ENCODE results near the gene ULK4.
"Not testable (repeated sequence)": the region's sequence is repeated elsewhere in the genome, so short reads cannot be mapped to it uniquely, and the experiment has no call there.

The ULK4 gene

DNA sequence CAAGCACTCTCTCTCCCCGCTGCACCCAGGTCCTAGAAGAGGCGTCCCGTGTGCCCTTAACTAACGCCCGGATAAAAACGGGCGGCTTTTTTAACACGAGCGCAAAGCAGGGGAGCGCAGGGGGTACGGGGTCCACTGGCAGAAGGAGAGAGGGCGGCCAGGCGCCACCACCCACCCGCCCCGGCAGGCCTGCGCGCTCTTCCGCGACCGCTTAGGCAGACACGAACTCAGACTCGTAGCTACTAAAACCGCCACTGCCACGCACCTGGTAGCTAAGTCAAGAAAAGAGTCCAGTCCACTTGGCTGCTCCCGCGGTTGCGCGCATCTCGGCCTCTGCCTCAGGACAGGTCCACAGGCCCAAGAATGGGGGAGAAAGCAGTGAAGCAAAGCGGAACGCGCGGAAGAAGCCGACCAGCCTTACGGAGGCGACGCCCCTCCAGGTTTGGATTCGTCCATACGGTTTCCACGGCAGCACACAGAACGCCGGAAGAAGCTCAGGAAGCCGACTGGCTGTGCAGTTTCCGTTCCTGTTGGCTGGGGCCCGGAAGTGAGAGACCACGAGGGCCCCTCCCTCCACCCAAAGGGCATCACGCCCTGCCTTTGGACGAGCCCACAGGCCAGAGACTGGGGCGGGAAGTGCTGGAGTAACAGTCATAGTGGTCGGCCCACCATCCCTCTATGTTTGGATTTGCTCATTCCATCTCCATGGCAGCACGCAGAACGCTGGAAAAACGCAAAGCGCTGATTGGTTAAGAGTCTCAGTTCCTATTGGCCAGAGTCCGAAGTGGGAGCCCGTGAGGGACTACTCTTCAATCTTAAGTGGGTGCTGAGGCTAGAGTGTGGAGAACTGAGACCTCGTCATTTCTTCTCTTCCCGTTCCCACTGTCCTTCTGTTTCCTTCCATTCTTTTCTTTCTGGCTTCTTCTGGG is at the start of gene ULK4:
Gene ULK4 (minus strand): TSS at position 353 of the 929 bp plus-strand sequence. CDS start 7,344 bp downstream, outside the sequence.
- DNase-seq = peak; percentile 97

DNA sequence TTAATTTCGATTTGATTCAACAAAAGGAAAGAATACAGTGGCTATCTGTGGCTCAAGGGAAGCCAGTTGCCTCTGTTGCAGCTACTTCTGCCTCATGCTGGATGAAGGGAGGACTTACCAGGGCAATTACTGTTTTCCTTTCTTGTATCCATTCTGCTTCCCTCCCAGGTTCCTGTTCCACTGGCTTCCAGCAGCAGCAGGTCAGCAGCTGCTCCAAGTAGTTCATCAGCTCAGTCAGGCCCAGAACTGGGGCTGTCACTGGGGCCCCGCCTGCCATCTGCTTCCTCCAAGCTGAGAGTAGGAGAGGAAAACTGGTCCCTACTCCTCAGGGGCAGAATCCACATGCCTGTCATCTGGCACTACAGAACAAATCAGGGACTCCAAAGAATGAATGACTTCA is 48.6 kb upstream of the ULK4 start:
- no peak for DNase-seq

DNA sequence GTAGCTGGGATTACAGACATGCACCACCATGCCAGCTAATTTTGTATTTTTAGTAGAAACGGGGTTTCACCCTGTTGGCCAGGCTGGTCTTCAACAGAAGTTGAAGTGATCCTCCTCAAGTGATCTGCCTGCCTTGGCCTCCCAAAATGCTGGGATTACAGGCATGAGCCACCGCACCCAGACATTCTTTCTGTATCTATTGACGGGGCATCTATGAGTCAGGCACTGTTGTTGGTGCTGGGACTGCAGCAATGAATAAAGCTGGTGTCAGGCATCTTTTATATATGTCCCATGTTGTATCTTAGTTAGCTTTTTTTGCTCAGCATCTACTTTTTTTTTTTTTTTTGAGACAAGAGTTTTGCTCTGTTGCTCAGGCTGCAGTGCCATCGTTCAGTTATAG is 47.6 kb upstream of the ULK4 start:
- DNase-seq = no peak

DNA sequence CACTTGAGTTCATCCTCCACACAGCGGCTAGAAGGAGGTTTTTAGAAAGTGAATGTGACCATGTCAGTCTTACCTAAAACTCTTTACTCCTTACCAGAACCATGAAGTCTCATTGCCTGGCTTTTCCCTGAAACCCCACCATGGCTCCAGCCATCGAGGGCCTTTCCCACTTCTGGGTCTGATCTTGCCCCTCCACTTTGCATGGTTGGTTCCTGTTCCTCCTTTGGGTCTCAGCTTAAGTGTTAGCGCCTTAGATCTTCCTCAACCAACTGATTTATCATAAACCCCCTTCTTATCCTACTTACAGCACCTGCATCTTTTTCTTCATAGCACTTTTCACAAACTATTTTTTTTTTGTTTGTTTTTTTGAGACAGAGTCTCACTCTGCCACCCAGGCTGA is 45.9 kb upstream of the ULK4 start:
- DNase-seq = no peak

DNA sequence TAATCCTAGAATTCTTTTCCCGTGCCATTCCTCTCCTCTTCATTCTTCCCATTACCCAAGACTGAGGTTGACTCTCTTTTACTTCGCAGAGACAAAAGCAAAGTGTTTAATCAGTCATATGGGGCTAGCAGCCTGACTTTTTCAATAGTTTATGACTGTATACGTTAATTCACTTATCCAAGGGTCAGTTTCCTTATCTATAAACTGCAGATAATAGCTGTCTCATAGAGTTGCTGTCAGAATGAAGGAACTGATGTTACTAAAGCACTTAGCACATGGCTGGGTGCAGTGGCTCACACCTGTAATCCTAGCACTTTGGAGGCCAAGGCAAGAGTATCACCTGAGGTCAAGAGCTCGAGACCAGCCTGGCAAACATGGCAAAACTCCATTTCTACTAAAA is 43.5 kb upstream of the ULK4 start:
- DNase-seq = no peak

DNA sequence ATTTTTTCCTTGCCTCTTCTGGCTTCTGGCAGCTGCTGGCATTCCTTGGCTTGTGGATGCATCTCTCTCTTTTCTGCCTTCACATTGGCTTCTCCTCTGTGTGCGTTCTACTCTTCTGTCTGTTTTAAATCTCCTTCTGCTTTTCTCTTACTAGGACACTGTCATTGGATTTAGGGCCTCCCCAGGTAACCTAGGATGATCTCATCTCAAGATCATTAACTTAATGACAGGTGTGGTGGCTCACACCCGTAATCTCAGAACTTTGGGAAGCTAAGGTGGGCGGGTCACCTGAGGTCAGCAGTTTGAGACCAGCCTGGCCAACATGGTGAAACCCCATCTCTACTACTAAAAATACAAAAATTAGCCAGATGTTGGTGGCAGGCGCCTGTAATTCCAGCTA is 40.9 kb upstream of the ULK4 start:
- DNase-seq = no peak

DNA sequence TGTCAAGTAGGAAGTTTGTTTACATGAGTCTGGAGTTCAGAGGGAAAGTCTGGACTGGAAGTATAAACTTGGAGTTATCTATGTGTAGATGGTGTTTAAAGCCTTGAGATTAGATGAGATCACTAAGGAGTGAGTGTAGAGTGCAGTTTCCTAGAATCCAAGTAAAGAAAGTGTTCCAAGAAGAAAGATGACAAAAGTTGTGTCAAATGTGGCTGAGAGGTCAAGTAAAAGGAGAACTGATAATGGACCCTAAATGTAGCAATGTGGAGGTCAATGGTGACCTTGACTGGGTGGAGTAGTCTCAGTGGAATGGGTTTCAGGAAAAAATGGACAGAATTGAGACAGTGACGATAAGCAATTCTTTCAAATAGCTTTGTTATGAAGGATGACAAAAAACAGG is 39.9 kb upstream of the ULK4 start:
- DNase-seq = no peak

DNA sequence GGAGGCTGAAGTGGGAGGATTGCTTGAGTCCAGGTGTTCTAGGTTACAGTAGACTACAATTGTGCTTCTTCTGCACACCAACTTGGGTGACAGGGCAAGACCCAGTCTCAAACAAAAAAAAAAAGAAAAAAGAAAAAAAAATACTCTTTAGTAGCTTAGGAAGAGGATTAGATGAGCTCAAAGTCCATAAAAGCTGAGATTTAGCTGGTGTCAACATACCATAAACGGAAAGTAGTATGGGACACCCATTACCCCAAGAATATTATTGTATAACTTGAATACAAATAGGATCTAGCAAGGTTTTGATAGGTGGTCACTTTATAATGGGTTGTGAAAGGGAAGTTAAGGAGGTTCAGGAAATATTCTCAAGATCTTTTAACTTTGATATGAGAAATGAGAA is 38.0 kb upstream of the ULK4 start:
- no peak for DNase-seq

DNA sequence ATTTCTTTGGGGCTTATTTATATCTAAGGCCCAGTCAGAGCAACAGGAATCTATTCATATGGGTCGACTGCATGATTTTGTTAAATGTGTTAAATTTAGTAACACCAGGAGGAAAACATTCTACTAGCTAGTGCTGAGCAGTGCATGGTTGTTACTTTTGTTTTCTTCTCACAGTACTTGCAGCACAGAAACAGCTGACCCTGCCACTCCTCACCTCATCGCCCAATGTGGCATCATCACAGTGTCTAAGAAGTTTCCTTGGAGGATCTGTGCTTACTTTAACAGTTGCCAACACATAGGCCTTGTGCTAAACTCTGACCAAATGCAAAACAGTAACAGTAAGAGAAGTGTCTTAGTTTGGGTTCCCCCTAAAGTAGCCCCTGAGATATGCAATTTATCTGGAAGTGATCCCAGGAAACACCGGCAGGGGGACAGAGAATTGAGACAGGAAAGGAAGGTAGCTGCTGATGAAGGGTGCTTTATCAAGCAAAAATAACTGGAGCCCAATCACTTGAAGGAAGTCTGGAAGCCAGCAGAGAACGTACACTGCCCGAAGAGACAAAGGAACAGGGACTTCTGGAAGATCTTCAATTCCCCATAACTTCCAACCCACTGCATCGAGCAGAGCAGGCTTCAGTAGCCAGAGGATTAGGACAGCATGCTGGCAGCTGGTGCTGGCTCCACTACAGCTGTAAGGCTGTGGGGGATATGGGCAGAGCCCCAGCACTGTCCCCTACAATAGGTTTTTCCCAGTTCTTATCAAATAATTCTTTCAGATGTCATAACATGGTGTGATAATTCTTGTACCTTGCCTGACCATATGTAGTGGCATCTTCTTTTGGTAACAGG is 36.0 kb upstream of the ULK4 start:
- DNase-seq = no peak

DNA sequence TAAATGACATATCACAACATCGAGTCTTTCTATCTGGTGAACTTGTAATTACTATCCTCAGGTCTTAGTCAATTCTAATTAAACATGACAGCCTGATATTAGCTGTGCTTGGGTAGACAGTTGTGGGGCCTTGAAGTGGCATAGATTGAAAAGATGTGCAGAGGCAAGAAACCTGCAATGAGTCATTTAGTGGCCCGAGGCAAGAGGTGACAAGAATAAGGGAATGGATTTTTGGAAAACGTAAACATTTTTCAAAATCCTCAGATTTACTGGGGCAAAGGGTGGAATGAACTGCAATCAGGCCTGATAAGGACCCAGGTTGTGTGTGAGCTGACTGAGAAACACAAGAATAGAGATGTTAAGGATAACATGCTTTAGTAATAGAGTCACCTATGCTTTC is 29.5 kb upstream of the ULK4 start:
- DNase-seq = no peak

DNA sequence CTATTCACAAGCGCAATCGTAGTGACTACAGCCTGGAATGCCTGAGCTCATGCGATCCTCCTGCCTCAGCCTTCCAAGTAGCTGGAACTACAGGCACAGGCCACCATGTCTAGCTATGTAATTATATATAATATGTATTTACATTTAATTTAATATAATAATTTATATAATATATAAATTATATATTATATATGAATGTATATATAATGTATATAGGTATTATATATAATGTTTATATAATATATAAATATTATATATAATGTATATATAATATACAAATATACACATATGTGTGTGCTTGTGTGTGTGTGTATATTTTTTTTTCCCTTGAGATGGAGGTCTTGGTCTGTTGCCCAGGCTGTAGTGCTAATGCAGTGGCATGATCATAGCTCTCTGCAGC is 27.6 kb upstream of the ULK4 start:
- DNase-seq = no peak

DNA sequence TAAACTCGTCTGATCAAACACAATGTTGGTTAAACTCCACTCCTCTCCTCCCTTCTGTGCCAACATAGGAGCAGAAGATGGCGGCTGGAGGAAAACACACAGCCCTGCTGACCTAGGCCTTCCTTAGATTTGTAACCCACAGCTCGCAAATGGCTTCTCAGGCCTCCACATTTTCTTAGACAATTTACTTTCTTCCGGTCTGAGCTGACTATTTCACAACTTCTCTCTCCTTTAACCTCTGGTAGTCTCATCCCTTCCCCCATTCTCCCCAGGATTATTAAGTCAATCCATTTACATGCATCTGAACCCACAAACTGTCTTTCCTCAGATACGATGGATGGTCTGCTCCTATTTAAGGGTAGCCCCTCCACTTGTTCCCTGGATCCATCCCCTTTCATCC is 25.7 kb upstream of the ULK4 start:
- DNase-seq = no peak

DNA sequence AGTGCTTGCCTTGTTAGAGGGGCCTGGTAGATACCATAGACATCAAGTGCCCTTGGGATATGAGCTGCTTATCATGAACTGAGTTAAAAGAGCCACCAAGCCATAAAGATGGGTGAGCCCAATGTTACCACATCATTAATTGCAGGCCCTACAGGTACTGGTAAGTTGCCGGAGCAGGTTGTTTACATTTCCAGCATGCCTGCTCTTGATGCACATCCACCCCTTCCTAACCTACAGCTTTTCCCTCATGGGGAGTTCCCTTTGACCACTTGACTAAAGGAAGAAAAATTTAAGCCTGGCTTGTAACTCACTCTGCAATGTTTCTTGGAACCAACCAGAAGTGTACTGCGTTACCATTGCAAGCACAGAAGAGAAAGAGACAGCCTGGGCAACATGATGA is 24.7 kb upstream of the ULK4 start:
- no peak for DNase-seq

DNA sequence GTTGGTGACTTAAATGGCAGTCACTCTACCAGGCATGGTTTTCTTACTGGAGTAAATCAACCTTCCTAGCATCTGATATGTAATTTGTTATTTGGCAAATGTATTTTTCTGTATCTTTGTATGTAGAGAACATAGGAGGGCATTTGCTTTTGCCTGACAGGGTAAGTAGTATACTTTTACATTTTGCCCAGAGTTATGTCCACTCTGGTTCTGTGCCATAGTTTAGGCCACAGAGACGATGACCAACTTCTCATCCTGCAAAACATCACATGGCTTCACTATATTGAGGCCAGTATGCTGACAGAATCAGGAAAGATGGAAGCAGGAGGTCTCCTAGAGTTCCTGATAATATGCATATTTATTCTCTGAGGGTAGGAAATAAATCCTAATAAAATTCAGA is 23.1 kb upstream of the ULK4 start:
- no peak for DNase-seq

DNA sequence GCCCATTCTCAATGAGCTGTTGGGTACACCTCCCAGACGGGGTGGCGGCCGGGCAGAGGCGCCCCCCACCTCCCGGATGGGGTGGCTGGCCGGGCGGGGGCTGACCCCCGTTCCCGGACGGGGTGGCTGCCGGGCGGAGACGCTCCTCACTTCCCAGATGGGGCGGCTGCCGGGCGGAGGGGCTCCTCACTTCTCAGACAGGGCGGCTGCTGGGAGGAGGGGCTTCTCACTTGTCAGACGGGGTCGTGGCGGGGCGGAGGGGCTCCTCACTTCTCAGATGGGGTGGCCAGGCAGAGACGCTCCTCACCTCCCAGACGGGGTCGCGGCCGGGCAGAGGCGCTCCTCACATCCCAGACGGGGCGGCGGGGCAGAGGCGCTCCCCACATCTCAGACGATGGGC is 21.2 kb upstream of the ULK4 start:
- not testable (repeated sequence) for DNase-seq

DNA sequence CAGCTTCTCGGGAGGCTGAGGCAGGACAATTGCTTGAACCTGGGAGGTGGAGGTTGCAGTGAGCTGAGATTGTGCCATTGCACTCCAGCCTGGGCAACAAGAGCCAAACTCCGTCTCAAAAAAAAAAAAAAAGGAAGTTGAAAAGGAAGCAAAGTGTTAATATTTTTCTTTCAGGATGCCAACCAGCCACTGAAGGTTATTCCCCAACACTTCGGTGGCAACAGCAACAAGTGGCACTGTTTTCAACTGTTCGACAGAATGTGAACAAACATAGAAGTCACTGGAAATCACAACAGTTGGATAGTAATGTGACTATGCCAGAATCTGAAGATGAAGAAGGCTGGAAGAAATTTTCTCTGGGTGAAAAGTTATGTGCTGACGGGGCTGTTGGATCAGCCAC is 15.5 kb upstream of the ULK4 start:
- DNase-seq = not testable (repeated sequence)

DNA sequence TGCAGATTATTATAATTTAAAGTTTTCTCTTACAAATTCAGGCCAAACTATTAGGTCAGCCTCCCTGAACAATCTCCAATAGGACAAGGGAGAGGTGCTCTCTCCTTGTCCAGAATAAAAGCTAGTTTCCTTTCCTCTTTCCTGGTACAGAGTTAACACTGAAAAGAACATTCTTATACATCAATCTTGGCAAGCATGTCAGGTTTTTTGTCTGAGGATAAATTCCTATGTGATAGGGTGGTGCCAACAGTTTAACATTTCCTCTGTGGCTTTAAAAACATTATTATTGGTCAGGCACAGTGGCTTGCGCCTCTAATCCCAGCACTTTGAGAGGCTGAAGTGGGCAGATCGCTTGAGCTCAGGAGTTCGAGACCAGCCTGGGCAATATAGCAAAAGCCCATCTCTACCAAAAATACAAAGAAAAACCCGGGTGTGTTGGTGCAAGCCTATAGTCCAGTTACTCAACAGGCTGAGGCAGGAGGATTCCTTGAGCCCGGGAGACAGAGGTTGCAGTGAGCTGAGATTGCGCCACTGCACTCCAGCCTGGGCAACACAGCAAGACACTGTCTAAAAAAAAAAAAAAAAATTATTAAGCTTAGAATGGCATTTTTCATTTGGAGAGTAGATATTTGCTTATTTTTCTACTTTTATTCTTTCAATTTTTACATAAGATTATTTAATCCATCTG is 13.7 kb upstream of the ULK4 start:
- DNase-seq = no peak

DNA sequence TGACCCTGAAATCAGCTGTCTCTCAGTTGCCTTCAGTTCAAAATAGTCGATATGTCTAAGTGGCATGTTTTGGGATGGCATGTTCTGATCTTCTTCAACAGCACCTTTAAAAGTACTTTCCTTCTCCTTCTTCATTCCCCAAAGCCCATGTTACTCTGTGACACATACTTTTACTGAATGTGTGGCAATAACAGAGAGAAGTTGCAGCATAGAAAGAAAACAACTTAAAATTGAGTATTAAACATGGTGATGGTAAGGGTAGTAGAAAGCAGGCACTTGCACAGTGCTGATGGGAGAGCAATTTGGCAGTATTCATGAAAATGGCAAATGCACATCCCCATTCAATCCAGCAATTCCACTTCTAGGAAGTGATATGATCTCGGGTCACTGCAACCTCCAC is 12.3 kb upstream of the ULK4 start:
- no peak for DNase-seq

DNA sequence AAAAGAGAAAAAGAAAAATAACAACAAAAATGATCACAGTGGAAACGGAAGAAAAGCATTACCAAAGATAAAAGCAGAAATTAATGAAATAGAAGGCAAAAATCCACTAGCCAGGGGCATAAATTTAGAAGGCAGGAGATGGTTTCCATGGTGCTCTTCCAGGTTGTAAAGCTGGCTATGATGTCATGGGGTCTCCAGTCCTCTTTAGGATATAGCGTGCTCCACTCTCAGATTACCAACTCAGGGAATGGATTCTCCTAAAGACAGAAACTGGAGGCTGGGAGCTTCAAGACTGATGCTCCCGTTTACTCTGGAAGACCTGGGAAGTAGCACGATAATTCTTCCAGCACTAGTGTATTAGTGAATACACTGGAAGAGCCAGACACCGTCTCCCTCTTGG is 10.9 kb upstream of the ULK4 start:
- DNase-seq = no peak

DNA sequence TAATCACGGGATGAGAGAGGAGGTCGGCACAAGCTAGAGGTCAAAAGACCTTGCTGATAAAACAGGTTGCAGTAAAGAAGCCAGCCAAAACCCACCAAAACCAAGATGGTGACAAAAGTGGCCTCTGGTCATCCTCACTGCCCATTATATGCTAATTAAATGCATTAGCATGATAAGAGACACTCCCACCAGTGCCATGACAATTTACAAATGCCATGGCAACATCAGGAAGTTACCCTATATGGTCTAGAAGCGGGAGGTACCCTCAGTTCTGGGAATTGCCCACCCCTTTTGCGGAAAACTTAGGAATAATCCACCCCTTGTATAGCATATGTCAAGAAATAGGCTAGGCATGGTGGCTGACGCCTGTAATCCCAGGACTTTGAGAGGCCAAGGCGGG is 4.3 kb upstream of the ULK4 start:
- DNase-seq = no peak

DNA sequence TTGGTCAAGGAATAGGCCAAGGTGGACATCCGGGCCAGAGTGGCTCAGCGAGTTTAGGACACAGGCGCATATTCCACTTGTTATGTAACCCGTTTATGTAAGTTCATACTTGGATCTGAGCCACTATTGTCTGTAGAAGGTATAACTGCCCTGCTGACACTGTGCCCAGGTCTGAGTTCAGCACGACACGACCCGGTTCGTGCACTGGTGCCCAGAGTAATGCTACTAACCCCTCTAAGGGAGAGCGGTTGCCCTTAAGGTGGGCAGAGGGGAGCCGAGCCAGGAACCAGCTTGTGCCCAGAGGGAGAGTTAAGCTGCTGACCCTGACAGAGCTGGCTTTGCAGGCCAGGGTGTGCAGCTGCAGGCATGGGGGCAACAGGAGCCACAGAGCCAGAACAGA is 1.9 kb upstream of the ULK4 start:
- DNase-seq = no peak

DNA sequence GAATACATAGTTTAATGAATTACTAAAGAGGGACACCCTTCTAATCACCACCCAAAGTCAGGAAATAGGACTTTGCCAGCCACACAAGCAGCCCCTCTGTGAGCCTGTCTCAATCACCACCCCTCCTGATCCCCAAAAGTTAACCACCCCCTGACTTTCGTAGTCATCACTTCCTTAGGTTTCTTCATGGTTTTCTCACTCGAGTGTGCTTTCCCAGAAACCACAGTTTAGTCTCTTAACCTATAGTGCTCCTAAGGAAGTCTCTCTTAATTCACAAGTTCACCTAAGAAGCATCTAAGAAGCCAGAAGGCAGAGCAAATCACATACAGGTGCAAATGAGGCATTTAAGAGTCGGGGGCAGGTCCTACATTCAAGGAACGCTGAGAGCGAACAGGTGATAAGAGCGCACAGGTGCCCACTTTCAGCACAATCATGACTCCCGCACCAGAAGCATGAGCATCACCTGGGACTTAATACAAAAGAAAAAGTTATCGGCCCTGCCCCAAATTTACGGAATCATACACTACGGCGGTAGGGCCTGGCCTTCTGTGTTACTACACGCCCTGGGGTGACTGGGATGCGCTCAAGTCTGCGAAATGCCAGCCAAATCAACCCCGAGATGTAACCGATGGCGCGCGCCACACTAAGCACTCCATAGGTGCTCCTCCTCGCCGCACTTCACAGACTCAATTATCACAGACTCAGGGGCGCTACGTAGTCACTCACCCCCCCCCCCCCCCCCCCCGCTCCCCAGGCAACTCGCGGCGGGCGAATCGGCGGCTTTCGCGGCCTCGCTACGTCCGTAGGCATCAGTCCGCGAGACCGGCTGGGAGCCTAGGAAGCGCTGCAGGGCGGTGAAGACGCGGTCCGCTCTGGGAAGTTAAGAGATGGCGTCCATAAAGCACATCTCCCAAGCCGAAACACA is 815 bp downstream of the ULK4 start:
- DNase-seq = peak; percentile 53

Measured in CD4-positive, alpha-beta T cell treated with Interferon gamma for 1 hour (primary cell).